Stimulated activated CD8-positive, alpha-beta memory T cell treated with anti-CD3 and anti-CD28 coated beads, Interleukin-15, amount 100 ng/mL, for 48 hours (primary cell): Measurements from ENCODE around the gene GIT2.
"Not testable (repeated sequence)": the region's sequence is repeated elsewhere in the genome, so short reads cannot be mapped to it uniquely, and the experiment has no call there.

ENCODE experiments used
- DNase-seq, 2 donors: peaks; one replicate each; pipeline ENCODE4 v3.0.0-alpha.2; 2020; ENCODE audit warnings: low read depth in 2 of 2

GIT2 gene, protein sequence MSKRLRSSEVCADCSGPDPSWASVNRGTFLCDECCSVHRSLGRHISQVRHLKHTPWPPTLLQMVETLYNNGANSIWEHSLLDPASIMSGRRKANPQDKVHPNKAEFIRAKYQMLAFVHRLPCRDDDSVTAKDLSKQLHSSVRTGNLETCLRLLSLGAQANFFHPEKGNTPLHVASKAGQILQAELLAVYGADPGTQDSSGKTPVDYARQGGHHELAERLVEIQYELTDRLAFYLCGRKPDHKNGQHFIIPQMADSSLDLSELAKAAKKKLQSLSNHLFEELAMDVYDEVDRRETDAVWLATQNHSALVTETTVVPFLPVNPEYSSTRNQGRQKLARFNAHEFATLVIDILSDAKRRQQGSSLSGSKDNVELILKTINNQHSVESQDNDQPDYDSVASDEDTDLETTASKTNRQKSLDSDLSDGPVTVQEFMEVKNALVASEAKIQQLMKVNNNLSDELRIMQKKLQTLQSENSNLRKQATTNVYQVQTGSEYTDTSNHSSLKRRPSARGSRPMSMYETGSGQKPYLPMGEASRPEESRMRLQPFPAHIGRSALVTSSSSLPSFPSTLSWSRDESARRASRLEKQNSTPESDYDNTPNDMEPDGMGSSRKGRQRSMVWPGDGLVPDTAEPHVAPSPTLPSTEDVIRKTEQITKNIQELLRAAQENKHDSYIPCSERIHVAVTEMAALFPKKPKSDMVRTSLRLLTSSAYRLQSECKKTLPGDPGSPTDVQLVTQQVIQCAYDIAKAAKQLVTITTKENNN

DNA sequence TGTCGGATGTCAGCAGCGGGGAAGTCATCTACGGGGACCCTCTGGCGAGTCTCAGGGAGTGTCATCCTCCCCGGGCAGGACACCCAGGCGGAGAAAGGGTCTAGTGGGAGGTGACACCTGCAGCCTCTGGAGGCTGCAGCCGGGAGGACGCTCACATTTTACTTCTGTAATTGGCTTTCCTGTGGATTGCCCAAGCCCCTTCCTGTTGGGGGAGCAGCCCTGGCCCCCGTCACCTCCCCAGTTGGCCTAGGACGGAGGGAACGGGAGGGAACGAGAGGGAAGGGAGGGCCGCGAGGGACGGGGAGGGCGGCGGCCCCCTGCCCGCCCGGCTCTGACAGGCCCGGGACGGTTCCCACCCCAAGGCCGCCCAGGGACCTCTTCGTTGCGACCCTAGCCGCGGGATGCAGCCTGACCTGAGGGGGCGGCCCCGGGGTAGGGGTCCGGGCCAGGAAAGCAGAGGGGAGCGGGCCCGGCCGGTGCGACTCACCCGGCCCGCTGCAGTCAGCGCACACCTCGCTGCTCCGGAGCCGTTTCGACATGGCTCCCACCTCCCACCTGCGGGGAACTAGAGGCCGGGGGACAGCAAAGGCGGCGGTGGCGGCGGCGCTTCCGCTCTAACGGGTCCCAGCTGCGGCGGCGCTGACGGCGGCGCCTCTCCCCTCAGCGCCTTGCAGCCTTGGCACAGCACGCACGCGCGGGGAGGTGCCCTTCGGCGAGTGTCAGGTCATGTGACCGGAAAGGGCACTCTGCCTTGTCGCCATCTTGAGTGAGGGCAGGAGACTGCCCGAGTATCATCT is at the start of gene GIT2:
Gene GIT2 (minus strand): TSS at position 683 of the 797 bp plus-strand sequence. CDS start 144 bp downstream, at position 539.
- peak; percentile 95 for DNase-seq

DNA sequence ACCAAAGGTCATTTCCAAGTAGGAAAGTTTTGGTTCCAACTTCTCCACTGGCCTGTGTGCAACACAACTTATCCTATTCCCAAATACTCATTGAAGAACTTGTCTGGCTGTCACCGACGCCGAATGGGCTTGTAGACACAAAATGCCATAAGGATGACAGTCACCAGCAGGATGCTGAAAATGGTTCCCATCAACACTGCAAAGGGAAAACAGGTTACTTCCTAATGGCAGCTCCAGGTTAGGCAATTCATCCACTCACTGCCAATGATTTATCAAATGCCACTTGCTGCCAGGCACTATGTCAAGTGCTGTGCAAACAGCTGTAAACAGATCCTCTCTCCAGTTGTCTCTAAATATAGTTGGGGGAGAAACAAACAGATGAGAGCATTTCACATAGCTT is 46.1 kb upstream of the GIT2 start:
- no peak for DNase-seq

DNA sequence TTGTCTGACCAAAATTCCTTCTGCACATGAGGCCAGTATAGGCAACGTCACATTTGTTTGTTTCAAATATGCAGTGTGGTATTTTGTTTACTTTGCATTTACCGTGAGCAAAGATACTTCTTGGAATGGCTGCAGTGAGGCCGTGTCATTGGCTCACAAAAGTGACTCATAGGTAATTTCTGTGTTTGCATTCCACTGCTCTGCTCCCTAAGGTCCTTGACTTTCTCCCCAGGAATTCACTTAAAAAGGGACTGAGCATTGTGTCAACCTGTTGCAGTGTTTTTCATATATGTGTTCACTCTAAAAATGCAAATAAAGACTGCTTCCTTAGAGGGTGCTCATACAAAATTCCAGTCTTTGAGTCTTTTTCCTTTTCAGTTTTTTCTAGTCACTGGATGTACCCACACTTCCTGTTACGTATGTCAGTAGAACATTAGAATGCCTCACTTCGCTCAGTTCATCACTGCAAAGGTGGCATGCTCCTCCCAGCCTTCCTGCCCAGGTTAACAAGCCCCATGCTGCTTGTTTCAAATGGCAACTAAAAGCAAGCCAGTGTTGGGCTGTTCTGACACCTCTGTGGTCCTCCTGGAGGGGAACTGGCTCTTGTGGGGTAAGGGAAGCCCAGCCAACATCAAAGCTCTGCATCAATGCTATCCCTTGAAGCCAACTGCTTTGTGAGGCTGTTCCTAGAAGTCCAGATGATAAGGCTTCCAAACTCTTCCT is 43.1 kb upstream of the GIT2 start:
- DNase-seq, result no peak

DNA sequence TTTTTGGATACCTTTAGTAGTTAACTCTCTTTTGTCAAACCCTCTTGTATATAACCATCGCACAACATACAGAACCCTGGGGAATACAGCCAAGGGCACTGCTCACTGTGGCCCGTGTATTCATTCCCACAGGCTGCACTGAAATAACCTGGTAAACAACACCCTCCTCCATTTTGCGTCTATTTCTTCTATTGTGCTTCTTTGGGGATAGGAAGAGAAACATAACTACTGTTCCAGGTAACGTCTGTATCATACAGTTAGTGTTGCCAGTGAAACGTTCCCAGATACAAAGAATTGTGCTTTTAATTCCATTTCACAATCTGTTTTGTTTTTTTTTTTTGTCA is 42.5 kb upstream of the GIT2 start:
- no peak for DNase-seq

DNA sequence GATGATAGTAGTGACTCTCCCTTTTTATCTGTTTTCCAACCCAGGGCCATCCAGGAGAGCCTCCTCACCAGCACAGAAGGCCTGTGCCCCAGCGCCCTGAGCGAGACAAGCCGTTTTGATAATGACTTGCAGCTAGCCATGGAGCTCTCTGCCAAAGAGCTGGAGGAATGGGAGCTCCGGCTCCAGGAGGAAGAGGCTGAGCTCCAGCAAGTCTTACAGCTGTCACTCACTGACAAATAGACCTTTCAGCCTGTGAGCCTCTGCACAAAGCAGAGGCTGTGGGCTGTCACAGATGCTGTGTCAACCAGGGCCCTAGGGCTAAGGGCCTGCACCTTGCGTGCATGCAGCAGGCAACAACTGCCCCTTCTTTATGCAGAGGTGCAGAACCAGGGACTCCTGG is 41.1 kb upstream of the GIT2 start:
- no peak for DNase-seq

DNA sequence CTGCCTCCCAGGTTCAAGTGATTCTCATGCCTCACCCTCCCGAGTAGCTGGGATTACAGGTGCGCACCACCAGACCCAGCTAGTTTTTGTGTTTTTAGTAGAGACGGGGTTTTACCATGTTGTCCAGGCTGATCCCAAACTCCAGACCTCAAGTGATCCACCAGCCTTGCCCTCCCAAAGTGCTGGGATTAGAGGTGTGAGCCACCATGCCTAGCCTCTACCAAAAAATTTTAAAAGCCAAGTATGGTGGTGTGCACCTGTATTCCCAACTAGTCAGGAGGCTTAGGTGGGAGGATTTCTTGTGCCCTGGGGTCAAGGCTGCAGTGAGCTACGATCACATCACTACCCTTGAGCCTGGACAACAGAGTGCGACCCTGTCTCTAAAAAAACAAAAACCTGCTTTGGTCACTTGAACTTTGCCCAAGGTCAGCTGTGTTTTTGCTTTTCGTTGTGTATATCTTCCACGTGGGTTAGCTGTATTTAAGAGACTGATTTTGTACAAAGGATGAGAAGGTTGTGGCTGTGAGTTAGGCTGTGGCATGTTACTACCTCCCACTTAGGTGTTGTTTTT is 39.5 kb upstream of the GIT2 start:
- no peak for DNase-seq

DNA sequence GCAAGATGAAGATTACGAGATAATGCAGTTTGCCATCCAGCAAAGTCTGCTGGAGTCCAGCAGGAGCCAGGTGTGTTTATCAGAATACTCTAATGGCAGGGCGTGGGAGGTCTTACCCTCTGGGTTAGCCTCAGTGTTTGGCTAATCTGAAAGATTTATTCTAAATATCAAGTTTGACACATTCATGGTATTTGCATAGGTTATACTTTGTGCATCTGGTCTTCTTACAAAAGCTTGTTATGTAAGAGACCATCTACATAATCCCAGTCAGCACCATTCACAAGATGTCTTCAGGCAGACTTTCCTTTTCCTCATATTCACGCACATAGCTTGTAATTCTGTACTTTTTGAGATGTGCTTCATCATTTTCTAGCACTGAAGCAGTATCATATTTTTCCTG is 37.7 kb upstream of the GIT2 start:
- DNase-seq, result no peak

DNA sequence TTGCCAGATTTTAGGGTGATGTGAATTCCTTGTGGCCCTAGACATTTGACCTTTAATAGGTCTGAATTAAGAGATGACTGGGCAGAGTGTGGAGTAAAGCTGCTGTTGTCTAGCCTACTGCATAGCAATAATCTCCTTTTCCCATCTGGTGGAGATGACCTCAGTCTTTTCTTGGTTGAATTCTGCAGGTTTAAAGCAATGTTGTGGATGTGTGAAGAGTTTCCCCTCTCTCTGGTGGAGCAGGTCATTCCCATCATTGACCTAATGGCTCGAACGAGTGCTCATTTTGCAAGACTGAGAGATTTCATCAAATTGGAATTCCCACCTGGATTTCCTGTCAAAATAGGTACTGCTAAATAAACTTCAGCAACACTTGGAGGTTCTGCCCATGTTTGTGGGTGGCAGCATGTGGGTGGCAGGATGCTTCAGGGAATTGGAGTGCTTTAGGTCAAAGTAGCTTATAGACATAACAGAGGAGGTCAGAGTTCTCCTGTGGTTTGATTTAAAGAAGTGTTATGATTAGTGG is 33.2 kb upstream of the GIT2 start:
- no peak for DNase-seq

DNA sequence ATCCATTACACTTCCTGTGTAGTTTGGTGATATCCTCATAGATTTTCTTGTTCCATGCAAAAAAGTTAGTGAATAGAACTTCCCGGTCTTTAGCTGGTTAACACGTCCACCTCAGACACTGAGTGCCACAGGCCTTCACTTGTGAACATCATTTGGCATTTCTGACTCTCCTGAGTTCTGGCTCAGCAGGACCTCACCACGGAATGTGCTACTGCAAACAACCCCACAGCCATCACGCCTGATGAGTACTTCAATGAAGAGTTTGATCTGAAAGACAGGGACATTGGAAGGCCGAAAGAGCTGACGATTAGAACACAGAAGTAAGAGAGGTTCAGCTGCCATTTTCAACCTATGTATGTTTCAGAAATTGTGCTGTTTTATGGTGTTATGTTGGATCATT is 32.2 kb upstream of the GIT2 start:
- DNase-seq, result no peak

DNA sequence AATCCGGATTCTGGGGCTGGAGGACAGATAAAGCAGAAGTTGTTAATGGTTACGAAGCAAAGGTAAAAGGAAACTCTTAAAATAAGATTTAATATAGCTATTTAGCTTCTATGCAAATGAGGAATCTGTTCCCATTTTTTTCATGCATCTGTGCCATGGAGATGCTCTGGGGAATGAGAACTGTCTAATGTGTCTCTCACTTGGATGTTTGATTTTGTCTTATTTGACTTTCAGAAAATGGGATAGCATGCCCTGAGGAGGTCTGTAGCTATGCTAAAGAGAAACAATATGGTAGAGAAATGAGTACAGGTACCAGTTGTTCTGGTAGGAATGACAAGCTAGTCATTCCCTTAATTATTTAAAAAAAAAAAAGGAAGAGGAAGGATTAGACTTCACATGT is 27.9 kb upstream of the GIT2 start:
- no peak for DNase-seq

DNA sequence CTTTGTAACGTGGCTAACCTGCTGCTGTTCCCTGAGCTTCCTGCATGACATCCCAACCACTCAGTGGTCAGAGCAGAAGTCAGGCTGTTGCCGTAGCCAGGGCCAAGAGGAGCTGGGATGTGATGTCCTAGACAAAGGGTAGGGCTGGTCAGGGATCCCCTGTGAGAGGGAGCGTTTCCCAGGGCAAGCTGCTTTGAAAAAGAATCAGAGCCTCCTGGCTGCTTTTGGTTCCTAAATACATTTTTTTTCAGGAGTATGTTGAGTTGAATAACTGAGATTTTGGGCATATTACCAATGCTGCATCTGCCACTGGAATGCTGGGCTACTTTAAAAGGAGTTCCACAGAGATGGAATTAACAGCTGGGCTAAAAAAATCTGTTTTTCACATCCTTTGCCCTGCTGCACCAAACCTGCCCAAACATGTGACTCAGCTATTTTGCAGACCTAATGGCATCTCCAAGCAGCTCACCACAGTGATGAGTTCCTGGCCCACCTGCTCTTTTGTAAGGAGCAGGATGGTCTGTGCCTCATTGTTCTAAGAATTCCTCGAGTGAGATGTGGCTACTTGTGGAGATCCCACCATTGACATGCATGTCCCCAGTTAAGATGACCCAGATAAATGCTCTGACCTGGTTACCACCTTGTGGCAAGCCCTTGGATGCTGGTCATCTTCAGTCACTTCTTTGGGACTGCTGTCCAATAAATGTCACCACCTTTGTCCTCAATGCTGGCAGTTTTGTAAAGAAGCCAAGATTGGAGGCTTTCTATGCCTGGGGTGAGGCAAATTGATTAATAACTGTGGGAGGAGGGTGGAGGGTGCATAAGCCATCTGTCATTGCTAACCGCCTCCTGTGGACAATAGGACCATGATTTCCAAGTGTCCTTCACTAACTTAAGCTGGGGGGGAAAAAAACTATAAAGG is 27.2 kb upstream of the GIT2 start:
- no peak for DNase-seq

DNA sequence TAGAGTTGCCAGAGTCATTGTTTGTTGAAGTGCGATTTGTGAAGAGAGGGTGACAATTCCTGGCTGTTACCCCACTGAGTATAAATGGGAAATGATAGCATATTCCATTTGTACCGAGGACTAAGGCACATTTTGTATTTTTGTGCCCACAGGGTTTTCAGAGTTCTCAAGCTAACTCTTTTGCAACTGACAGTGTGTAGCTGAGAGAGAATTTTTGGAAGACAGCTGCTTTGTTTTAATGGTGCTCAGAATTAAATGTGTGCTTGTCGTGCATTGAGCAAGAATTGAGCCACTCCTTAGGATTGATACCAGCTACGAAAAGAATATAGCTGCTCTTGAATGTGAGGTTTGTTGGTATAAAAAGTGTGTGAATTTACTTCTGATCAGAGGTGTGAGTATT is 24.8 kb upstream of the GIT2 start:
- DNase-seq, result no peak

DNA sequence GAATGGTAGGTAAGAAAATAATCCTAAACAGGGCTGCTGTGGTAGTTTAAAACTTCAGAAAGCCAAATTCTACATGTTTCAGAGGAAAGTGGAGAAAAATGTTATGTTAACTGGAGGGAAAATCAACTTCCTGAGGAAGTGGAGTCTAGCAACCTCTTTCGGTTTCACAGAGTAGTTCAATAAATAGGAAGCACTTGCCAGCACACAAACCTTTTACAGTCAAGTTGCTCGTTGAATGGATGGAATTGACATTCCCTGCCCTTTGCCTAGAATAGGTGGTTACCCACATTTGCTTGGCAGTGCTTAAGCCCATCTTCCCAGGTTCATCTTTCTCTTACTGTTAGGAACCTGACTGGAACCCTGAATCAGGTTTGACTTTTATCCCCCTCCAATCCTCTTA is 19.0 kb upstream of the GIT2 start:
- DNase-seq, result no peak

DNA sequence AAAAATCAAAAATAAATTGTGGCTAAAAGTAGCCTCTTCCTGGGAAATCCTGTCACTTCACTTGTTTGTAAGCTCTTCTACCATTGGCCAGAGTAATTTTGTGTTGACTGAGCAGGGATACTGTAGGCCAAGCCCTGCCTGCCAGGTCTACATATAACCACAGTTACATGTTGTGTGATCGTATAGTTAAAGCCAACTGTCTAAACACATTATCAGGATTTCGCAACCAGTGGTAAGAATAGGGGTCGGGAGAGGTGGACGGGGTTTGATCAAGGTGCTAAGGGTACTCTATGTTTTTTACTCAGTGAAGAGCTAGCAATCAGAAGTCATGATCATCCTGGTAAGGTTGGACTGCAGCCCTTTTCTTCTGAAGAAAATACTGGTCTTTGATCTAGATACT is 16.5 kb upstream of the GIT2 start:
- DNase-seq, result no peak

DNA sequence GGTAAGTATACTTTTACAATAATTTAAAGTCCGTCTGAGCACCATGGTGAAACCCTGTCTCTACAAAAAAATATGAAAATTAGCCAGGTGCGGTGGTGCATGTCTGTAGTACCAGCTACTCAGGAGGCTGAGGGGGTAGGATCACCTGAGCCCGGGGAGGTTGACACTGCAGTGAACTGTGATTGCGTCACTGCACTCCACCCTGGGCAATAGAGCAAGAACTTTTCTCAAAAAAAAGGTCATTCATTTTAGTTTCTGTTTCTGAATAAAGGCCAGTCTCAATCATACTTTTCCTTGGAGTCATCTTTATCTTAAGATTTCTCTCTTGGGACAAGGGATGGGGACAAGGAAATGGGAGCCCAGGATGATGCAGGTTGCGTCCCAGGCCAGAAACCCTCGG is 16.0 kb upstream of the GIT2 start:
- DNase-seq, result no peak

DNA sequence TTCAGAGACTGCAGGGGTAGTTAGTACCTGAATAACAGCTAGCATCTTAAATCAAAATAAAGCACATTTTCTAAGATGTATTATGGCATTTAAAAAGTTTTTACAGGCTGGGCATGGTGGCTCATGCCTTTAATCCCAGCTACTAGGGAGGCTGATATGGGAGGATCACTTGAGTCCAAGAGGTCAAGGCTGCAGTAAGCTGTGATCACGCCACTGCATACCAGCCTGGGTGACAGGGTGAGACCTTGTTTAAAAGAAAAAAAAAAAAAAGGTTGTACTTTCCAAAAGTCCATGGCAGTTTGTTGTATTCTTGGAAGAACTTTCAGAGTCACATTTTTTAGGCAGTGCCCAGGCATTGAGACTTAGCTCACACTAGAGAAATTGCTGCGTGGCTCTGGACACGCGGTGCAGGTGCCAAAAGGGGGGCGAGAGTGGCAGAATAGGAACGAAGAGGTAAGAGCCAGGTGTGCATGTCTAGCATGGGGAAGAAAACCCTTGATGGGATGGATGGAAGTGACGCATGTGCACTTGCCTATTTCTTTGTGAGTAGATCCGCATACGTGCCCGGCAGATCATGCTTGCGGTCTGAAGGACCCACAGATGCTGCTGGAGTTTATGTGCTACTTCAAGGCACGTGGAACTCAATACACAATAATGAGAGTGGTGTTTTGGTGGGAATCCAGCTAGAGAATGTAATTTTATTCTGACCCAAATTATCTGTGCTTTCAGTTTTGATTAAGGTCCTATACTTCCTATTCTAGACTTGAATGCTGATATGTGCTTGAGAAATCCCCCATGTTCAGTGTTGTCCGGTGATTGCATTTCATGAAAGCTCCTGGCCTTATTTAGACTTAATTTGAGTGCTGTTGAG is 14.9 kb upstream of the GIT2 start:
- no peak for DNase-seq

DNA sequence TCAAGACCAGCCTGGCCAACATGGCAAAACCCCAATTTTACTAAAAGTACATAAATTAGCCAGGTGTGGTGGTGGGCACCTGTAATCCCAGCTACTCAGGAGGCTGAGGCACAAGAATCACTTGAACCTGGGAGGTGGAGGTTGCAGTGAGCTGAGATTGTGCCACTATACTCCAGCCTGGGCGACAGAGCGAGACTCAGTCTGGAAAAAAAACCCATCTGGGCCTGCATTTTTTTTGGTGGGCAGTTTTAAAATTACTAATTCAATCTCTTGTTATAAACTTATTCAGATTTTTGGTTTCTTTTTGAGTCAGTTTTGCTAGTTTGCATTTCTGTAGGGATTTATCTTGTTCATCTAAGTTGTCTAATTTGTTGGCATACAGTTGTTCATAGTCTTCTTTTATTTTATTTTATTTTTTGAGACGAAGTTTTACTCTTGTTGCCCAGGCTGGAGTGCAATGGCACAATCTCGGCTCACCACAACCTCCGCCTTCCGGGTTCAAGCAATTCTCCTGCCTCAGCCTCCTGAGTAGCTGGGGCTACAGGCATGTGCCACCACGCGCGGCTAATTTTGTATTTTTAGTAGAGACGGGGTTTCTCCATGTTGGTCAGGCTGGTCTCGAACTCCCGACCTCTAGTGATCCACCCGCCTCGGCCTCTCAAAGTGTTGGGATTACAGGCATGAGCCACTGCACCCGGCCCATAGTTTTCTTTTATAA is 12.7 kb upstream of the GIT2 start:
- DNase-seq, result not testable (repeated sequence)

DNA sequence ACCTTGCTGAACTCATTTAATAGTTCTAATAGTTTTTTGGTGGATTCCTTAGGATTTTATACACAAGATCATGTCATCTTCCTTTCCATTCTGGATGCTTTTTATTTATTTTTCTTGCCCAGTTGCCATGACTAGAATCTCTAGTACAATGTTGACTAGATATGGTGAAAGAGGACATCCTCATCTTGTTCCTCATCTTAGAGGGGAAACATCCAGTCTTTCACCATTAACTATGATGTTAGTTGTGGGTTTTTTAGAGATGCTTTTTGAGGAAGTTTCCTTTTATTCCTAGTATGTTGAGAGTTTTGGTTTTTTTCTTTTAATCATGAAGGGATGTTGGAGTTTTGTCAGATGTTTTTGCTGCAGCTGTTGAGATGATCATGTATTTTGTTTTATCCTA is 11.7 kb upstream of the GIT2 start:
- DNase-seq, result no peak

DNA sequence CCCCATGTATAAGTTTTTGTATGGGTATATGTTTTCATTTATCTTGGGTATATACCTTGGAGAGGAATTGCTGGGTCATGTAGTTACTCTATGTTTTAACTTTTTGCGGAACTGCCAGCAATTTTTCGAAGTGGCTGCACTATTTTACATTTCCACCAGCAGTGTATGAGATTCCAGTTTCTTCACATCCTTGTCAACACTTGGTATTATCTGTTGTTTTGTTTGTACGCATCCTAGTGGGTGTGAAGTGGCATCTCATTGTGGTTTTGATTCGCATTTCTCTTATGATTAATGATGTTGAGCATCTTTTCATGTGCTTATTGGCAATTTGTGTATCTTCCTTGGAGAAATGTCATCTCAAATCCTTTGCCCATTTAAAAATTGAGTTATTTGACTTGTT is 9.9 kb upstream of the GIT2 start:
- DNase-seq, result no peak
